ENCODE results near the gene ABCA1.
"Not testable (repeated sequence)": the region's sequence is repeated elsewhere in the genome, so short reads cannot be mapped to it uniquely, and the experiment has no call there.

The ABCA1 gene

DNA sequence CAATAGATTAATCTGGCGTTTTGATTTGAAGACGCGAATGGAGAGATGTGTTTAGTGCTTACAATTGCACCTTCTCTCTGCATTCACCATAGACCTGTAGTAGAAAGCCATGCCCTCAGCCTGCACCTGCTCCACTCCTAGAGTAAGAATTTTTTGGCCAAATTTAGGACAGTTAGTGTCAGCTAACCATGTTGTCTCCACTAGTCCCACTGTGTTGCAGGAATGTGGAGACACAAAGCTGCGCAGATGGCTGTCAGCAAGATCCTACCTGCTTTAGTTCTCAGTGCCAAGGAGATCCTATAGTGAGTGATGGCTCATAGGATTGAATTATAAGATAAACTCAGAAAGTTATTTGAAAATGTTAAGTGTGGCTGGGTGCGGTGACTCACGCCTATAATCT is 35.1 kb upstream of the ABCA1 start:
- TF ChIP-seq, protein P1, sequence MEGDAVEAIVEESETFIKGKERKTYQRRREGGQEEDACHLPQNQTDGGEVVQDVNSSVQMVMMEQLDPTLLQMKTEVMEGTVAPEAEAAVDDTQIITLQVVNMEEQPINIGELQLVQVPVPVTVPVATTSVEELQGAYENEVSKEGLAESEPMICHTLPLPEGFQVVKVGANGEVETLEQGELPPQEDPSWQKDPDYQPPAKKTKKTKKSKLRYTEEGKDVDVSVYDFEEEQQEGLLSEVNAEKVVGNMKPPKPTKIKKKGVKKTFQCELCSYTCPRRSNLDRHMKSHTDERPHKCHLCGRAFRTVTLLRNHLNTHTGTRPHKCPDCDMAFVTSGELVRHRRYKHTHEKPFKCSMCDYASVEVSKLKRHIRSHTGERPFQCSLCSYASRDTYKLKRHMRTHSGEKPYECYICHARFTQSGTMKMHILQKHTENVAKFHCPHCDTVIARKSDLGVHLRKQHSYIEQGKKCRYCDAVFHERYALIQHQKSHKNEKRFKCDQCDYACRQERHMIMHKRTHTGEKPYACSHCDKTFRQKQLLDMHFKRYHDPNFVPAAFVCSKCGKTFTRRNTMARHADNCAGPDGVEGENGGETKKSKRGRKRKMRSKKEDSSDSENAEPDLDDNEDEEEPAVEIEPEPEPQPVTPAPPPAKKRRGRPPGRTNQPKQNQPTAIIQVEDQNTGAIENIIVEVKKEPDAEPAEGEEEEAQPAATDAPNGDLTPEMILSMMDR (IDR thresholded peaks at IDR 0.05): no peak
- H3K4me1 ChIP-seq: peaks cover 0 to 5% (median 1%) of the 10 kb centered on the region in 4 donors
- no peaks in the 10 kb centered on the region for H3K9me3 ChIP-seq
- intact Hi-C loops (cut with DNase I; ENCODE audit: low total_unique reads): no loop called here
- H3K27ac ChIP-seq: no peak overlapping the region
- H3K36me3 ChIP-seq: no peaks in the 10 kb centered on the region
- peaks cover 0 to 7% of the 10 kb centered on the region in 2 donors for H3K27me3 ChIP-seq
- H3K4me3 ChIP-seq: no peak overlapping the region
- no peak for DNase-seq

DNA sequence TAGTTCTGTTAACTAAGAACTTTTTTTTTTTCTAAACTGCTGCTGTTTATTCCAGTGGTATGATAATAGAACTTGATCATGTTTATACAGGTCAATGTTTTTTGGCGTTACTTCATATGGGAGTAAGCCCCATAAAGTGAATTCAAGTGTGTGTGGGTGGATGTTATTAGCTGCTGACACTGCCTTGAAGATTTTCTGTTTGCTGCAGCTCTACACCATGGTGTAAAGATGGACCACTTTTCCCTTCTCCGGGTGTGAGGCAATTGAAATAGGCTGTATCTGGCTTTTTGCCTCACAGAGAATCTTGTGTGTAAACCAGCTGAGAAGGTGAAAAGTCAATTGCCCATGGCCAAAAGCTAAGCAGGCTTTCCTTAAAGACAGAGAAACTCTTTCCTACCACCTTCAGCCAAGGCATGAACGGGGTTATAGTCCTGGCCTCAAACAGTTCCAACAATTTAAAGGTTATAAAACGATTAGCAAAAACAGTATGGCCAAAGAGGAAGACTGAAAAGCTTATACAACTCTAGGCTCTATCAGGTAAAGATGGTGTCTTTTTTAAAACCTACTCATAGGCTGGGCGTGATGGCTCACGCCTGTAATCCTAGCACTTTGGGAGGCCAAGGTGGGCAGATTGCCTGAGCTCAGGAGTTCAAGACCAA is 33.9 kb upstream of the ABCA1 start:
- Histone ChIP-seq H3K9me3 (no peaks in the 10 kb centered on the region), H3K27ac (no peak overlapping the region), H3K4me1 (no peaks in the 10 kb centered on the region), H3K36me3 (no peaks in the 10 kb centered on the region), H3K27me3 (peaks cover 0 to 7% of the 10 kb centered on the region in 2 donors), H3K4me3 (no peak overlapping the region)
- DNase-seq: no peak
- TF ChIP-seq, protein P1 (IDR thresholded peaks at IDR 0.05): no peak
- intact Hi-C loops (cut with DNase I; ENCODE audit: low total_unique reads): no loop called here

DNA sequence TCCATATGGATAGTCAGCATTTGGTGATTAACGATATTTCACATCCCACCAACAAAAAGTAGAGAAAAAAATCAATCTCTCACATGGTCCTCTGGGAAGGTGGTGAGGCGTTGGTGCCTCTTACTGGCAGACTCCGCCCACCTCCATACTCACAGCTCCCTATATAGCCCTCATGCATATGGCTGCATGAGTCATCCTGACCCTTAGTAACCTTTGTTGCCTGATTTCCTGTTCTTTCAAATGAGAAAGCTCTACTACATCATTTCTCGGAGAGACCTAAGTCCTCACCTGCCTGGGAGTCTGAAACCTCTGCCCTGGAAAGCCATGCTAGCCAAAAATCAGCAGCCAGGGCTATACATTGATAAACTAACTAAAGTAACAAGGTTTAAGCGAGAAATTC is 33.3 kb upstream of the ABCA1 start:
- Histone ChIP-seq H3K4me3 (no peak overlapping the region), H3K27me3 (peaks cover 0 to 7% of the 10 kb centered on the region in 2 donors), H3K9me3 (no peaks in the 10 kb centered on the region), H3K27ac (no peak overlapping the region), H3K4me1 (no peaks in the 10 kb centered on the region), H3K36me3 (no peaks in the 10 kb centered on the region)
- intact Hi-C loops (cut with DNase I; ENCODE audit: low total_unique reads): no loop called here
- TF ChIP-seq, protein P1 (IDR thresholded peaks at IDR 0.05): no peak
- DNase-seq: no peak

DNA sequence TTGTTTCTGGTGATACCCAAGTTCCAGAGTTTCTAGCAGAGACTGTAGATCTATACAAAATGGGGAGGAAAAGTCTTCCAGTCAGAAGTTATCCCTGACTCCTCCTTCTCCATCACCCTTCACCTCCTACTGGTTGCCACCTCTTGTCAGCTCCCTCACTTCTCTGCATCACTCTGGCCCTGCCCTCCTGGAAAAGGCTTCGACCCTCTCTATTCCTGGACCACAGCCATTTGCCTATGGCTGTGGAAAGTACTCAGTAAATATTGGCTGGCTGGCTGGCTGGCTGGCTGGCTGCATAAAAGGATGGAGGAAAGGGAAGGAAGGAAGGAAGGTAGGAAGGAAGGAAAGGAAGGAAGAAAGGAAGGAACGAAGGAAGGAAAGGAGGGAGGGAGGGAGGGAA is 32.7 kb upstream of the ABCA1 start:
- Histone ChIP-seq H3K4me1 (no peaks in the 10 kb centered on the region), H3K27ac (no peak overlapping the region), H3K36me3 (no peaks in the 10 kb centered on the region), H3K9me3 (no peaks in the 10 kb centered on the region), H3K27me3 (peaks cover 0 to 7% of the 10 kb centered on the region in 2 donors), H3K4me3 (no peak overlapping the region)
- intact Hi-C loops (cut with DNase I; ENCODE audit: low total_unique reads): no loop called here
- TF ChIP-seq, protein P1 (IDR thresholded peaks at IDR 0.05): no peak
- no peak for DNase-seq

DNA sequence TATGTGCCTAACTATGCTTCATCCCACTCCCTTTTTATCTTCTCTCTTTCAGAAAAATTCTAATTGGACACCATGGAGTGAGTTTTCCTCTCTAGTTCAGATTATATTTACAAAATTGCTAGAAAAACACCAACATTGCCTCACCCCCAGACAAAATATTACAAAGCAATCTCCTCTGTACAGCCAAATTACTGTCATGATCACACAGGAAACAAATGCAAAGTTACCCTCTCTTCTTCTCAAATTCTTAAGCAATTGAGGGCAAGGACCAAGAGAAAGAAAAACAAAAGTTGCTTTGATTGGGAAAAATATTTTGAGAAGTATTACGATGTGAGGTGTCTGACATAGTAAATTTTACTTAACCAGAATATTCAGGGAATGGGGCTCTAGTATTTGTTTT is 30.8 kb upstream of the ABCA1 start:
- Histone ChIP-seq H3K27ac (no peak overlapping the region), H3K4me1 (no peaks in the 10 kb centered on the region), H3K4me3 (no peak overlapping the region), H3K36me3 (no peaks in the 10 kb centered on the region), H3K27me3 (peaks cover 0 to 7% of the 10 kb centered on the region in 2 donors), H3K9me3 (no peaks in the 10 kb centered on the region)
- no peak for DNase-seq
- TF ChIP-seq, protein P1 (IDR thresholded peaks at IDR 0.05): no peak
- intact Hi-C loops (cut with DNase I; ENCODE audit: low total_unique reads): no loop called here

DNA sequence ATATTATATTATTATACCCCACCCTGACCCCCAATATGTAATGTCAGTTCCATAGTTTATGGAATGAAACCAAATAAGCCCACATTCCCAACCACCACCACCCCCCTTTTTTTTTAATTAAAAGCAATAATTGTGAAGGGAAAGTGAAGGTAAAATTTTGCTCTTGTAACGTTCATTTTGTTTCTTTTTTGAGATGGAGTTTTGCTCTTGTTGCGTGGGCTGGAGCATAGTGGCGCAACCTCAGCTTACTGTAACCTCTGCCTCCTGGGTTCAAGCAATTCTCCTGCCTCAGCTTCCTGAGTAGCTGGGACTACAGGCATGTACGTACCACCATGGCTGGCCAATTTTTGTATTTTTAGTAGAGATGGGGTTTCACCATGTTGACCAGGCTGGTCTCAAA is 30.1 kb upstream of the ABCA1 start:
- H3K27ac ChIP-seq; DNase-seq; H3K4me3 ChIP-seq; H3K4me1 ChIP-seq; H3K27me3 ChIP-seq; H3K36me3 ChIP-seq; intact Hi-C loops (cut with DNase I; ENCODE audit: low total_unique reads); H3K9me3 ChIP-seq: not testable (repeated sequence)
